Astrocyte (in vitro differentiated cells and primary cell): ENCODE results near the gene SERPINB13.

Source experiments
- CTCF ChIP-seq: IDR thresholded peaks from 2 replicates; pipeline ENCODE4 v1.5.1; 2011; ENCODE audit warnings: low read depth, mild to moderate bottlenecking, inconsistent platforms, low read length, moderate library complexity; ENCODE audit not compliant: insufficient read depth
- EZH2 ChIP-seq: IDR thresholded peaks from 2 replicates; pipeline ENCODE4 v1.6.1; 2012; ENCODE audit warnings: mild to moderate bottlenecking, low read length, inconsistent platforms; ENCODE audit not compliant: insufficient read depth

- no peak for TF ChIP-seq CTCF
- no peak for TF ChIP-seq EZH2
Measured at GRCh38 chr18:63544017-63544416, 43.1 kb upstream of the SERPINB13 start.
